Measurements from ENCODE around the gene PPP1CA. TPM values are rescaled to one million over a fixed set of nuclear protein-coding genes. Genes with fewer than 3 reads are reported as not detected.

Gene PPP1CA
- total RNA-seq, 3 donors from 2014 or later = 130 to 239 (median 209) TPM

DNA sequence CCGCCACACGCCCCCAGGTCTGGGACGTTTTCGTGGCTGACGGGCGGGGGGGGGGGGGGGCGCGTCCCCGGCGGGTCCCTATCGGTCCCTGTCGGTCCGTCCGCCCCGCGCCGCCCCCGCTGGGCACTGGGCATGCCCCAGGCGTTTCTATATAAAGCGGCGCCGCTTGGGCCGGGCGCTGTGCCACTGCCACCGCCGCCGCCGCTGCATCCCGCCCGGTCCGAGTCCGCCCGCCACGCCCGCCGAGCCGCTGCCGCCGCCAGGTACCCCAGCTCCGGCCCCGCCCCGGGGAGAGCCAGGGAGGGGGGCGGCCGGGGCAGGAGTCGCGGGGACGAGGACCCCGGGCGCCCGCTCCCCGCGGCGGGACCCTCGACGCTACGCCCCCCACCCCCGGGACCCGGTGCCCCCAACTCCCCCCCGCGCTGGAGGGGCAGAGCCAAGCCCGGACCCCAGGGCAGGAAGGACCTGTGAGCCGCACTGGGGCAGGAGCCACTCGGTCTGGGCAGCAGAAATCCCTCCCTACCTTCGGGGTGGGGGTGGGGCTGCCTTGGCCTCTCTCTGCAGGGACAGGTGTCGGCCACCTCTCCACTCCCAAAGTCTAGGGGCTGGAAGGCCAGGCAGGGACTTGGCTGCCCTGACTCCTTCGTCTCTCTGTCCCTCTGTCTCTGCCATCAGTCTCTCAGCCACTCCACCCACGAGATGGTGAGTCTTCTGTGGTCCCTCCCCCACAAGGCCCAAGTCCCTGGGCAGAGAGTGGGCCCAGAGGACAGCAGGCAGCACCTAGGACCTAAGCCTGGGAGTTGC lies 14.0 kb upstream of the PPP1CA start, which contains the start of gene CARNS1:
CARNS1 (plus strand) TSS at position 178 of the 804 bp plus-strand sequence; CDS start at position 700, 522 bp downstream.
- H3K36me3 ChIP-seq (ENCODE audit: low read depth) = no peaks in the 10 kb centered on the region
- DNase-seq (peak in 1 of 3 donors; percentile 49), ATAC-seq (peak; percentile 19)
- TF ChIP-seq, protein P1, sequence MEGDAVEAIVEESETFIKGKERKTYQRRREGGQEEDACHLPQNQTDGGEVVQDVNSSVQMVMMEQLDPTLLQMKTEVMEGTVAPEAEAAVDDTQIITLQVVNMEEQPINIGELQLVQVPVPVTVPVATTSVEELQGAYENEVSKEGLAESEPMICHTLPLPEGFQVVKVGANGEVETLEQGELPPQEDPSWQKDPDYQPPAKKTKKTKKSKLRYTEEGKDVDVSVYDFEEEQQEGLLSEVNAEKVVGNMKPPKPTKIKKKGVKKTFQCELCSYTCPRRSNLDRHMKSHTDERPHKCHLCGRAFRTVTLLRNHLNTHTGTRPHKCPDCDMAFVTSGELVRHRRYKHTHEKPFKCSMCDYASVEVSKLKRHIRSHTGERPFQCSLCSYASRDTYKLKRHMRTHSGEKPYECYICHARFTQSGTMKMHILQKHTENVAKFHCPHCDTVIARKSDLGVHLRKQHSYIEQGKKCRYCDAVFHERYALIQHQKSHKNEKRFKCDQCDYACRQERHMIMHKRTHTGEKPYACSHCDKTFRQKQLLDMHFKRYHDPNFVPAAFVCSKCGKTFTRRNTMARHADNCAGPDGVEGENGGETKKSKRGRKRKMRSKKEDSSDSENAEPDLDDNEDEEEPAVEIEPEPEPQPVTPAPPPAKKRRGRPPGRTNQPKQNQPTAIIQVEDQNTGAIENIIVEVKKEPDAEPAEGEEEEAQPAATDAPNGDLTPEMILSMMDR (IDR thresholded peaks at IDR 0.05) = no peak
- intact Hi-C loops (cut with DNase I, micrococcal nuclease) = no loop called here
- no peaks in the 10 kb centered on the region for H3K9me3 ChIP-seq
- H3K4me3 ChIP-seq = no peak within 1 kb of the TSS
- peaks cover 27% of the 10 kb centered on the region for H3K4me1 ChIP-seq (ENCODE audit: low read depth)

DNA sequence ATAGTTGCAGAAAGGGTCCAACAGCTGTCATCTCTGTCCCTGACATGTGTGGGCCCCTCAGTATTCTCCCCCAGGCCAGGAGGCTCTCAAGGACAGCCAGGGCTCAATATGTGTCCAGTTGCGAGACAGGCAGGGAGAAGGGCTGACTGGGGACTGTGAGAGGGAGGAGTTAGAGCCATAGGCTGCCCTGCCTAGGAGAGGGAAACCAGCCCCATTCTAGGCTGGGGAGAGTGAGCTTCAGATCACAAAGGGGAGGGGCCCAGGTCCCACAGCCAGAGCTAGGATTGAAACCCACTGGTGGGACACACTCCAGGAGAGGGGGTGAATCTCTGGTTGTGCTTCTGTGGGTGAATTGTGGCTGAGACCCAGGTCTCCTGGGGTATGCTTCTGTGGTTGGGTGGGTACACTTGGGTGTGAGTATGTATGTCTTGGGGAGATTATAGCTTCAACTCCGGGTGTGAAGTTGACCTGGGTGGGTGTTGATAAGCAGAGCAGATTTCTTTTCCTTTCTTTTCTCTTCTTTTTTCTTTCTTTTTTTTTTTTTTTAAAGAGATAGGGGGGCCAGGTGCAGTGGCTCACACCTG lies 11.7 kb upstream of the PPP1CA start:
- no peaks in the 10 kb centered on the region for H3K9me3 ChIP-seq
- DNase-seq (no peak), ATAC-seq (no peak)
- H3K4me1 ChIP-seq (ENCODE audit: low read depth) = peaks cover 22% of the 10 kb centered on the region
- no peaks in the 10 kb centered on the region for H3K36me3 ChIP-seq (ENCODE audit: low read depth)
- TF ChIP-seq, protein P1 (IDR thresholded peaks at IDR 0.05) = no peak
- H3K4me3 ChIP-seq = no peak overlapping the region
- intact Hi-C loops (cut with DNase I, micrococcal nuclease) = no loop called here

GRCh38 chr11:67412495-67413179 lies 11.0 kb upstream of the PPP1CA start:
- no peak overlapping the region for H3K4me3 ChIP-seq
- ATAC-seq (no peak), DNase-seq (peak in 1 of 3 donors; percentile 46)
- no peaks in the 10 kb centered on the region for H3K9me3 ChIP-seq
- no peaks in the 10 kb centered on the region for H3K36me3 ChIP-seq (ENCODE audit: low read depth)
- intact Hi-C loops (cut with DNase I, micrococcal nuclease) = no loop called here
- TF ChIP-seq, protein P1 (IDR thresholded peaks at IDR 0.05) = no peak
- peaks cover 22% of the 10 kb centered on the region for H3K4me1 ChIP-seq (ENCODE audit: low read depth)

GRCh38 chr11:67411785-67412152 lies 10.1 kb upstream of the PPP1CA start:
- ATAC-seq (no peak), DNase-seq (no peak)
- no peaks in the 10 kb centered on the region for H3K36me3 ChIP-seq (ENCODE audit: low read depth)
- no peaks in the 10 kb centered on the region for H3K9me3 ChIP-seq
- peaks cover 21% of the 10 kb centered on the region for H3K4me1 ChIP-seq (ENCODE audit: low read depth)
- no peak overlapping the region for H3K4me3 ChIP-seq
- TF ChIP-seq, protein P1 (IDR thresholded peaks at IDR 0.05) = no peak
- intact Hi-C loops (cut with DNase I, micrococcal nuclease) = no loop called here

DNA sequence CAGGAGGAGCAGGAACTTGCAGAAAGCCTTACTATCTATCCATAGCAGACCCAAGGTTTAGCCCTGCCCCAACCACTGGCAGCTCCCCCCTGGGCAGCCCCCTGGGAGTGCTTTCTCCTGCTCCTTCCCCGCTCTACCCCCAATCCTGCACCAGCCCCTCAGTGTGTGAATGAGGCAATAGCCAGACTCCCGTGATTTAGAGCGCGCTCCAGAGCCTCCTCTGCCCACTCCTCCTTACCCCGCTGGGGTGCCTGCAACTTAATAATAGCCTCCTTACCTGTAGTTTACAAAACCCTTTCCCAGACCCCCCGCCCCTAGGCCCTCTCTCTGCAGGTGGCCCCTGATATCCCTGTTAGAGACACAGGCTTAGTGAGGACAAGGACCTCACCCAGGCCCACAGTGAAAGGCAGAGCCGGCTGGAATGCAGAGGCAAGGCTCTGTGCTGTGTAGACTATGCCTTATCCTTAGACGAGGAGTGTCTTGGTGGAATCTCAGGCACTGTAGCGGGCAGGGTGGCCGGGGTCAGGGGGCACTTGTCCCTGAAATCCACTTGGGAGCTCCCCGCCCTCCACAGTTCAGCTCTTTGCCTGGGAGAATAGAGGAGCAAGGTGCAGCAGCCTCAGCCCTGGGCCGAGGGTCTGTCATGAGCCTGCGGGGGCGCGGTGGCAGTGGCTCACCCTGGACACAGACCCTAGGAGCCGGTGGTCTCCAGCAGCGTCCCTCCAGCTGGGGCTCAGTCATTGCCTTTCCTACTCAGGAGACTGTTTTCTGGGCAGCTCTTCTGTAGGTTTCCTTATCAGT lies 9.5 kb upstream of the PPP1CA start:
- ATAC-seq = no peak
- TF ChIP-seq, protein P1 (IDR thresholded peaks at IDR 0.05) = no peak
- intact Hi-C loops (cut with DNase I, micrococcal nuclease) = no loop called here
- H3K36me3 ChIP-seq (ENCODE audit: low read depth) = no peaks in the 10 kb centered on the region
- H3K4me3 ChIP-seq = no peak overlapping the region
- H3K9me3 ChIP-seq = no peaks in the 10 kb centered on the region
- DNase-seq = no peak
- peaks cover 15% of the 10 kb centered on the region for H3K4me1 ChIP-seq (ENCODE audit: low read depth)
